ENCODE results near the gene ACTL7A.

Gene ACTL7A

DNA sequence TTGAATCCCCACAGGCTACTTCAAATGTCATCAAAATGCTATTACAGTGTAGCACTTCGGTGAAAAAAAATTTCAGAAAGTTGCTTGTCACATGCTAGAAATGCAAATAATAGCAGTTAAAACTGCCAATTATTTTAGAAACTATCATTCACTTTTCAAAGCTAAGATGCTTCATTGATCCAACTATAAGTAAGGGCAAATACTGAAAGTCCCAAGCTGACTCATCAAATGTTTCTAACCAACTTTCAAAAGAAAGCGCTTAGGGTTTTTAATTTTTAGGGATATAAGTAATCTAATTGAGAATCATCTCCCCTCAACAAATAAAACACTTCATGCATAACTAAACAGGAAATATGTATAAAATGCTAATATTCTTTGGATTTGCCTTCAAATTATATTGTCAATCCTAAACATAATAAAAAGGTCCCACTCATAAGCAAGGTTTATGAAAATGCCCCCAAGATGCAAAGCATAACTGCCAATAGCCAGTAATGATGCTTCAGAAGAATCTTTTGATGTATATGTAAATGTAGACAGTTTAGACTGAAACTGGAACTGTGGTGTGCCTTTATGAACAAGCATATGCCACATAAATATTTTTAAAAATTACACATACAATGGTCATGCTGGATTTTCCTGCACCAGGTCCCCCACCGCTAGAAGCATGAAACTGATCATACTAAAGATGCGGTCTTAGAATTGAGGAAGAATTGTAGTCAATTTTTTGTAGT, 12.2 kb downstream of the ACTL7A start:
- TF ChIP-seq, protein P1, sequence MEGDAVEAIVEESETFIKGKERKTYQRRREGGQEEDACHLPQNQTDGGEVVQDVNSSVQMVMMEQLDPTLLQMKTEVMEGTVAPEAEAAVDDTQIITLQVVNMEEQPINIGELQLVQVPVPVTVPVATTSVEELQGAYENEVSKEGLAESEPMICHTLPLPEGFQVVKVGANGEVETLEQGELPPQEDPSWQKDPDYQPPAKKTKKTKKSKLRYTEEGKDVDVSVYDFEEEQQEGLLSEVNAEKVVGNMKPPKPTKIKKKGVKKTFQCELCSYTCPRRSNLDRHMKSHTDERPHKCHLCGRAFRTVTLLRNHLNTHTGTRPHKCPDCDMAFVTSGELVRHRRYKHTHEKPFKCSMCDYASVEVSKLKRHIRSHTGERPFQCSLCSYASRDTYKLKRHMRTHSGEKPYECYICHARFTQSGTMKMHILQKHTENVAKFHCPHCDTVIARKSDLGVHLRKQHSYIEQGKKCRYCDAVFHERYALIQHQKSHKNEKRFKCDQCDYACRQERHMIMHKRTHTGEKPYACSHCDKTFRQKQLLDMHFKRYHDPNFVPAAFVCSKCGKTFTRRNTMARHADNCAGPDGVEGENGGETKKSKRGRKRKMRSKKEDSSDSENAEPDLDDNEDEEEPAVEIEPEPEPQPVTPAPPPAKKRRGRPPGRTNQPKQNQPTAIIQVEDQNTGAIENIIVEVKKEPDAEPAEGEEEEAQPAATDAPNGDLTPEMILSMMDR (IDR thresholded peaks at IDR 0.05; ENCODE audit: low read depth, low read length, missing control alignments): no peak
- no peak for DNase-seq (ENCODE audit: low read depth)
- H3K4me3 ChIP-seq (ENCODE audit: low read depth, low read length): no peak overlapping the region

GRCh38 chr9:108876425-108876824, 14.4 kb downstream of the ACTL7A start:
- H3K4me3 ChIP-seq (ENCODE audit: low read depth, low read length): no peak overlapping the region
- TF ChIP-seq, protein P1 (IDR thresholded peaks at IDR 0.05; ENCODE audit: low read depth, low read length, missing control alignments): no peak
- DNase-seq (ENCODE audit: low read depth): no peak

GRCh38 chr9:108877524-108877923, 15.5 kb downstream of the ACTL7A start:
- H3K4me3 ChIP-seq (ENCODE audit: low read depth, low read length): no peak overlapping the region
- TF ChIP-seq, protein P1 (IDR thresholded peaks at IDR 0.05; ENCODE audit: low read depth, low read length, missing control alignments): no peak
- no peak for DNase-seq (ENCODE audit: low read depth)

- H3K4me3 ChIP-seq (ENCODE audit: low read depth, low read length): no peak overlapping the region
- DNase-seq (ENCODE audit: low read depth): no peak
- TF ChIP-seq, protein P1 (IDR thresholded peaks at IDR 0.05; ENCODE audit: low read depth, low read length, missing control alignments): no peak
Observed at GRCh38 chr9:108880738-108881316, 18.8 kb downstream of the ACTL7A start.

DNA sequence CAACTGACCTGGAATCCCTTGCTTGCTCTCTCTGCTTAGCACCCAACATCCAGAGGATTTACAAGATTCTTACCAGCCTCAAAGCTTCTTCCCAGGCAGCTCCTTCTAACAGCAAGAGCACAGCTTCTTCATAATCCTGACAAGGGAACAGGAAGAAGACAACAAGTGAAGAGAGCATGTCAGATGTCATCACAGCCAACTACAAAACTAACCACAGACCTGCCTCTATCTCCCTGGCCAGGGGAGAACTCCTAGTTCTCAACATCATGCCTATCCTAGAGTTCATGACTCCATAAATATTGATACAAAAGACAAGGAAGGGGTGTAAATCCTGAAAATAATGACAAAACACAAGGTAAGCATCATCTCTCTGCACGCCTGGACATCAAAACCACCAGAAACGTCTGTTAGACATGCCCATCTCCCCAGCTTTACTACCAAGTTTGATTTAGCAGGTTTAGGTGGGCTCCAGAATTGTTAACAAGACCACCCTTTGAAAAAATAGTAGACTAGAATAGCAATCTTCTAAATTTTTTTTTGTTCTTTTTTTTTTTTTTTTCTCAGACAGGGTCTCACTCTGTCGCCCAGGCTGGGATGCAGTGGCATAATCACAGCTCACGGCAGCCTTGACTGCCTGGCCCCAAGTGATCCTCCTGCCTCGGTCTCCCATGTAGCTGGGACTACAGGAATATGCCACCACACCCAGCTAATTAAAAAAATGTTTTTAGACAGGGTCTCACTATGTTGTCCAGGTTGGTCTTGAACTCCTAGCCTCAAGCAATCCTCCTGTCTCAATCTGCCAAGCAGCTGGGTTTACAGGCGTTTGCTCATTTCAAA, 20.2 kb downstream of the ACTL7A start:
- no peak overlapping the region for H3K4me3 ChIP-seq (ENCODE audit: low read depth, low read length)
- TF ChIP-seq, protein P1 (IDR thresholded peaks at IDR 0.05; ENCODE audit: low read depth, low read length, missing control alignments): no peak
- no peak for DNase-seq (ENCODE audit: low read depth)

DNA sequence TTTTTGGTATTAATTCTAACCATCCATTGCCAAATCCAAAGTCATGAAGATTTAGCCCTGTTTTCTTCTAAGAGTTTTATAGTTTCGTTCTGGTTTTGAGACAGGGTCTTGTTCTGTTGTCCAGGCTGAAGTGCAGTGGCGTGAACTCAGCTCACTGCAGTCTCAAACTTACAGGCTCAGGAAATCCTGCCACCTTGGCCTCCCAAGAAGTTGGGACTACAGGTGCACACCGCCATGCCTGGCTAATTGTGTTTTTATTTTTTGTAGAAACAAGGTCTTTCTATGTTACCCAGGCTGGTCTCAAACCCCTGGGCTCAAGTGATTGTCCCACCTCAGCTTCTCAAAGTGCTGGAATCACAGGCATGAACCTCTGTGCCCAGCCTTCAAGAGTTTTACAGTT, 21.0 kb downstream of the ACTL7A start:
- DNase-seq (ENCODE audit: low read depth): no peak
- no peak overlapping the region for H3K4me3 ChIP-seq (ENCODE audit: low read depth, low read length)
- TF ChIP-seq, protein P1 (IDR thresholded peaks at IDR 0.05; ENCODE audit: low read depth, low read length, missing control alignments): no peak

All from GM12864 (cell line).